Upper lobe of left lung (tissue), 4 donors: Measurements from ENCODE around the gene ARMH4.

Source experiments
- CTCF ChIP-seq, 6 experiments: fragments of 450-650 bp in 4 of 6; fragments of 200-600 bp in 2 of 6; sonication (generic) in 2 of 6; IDR thresholded peaks; one replicate each; pipeline ENCODE4 v1.5.1; 2016 to 2019; ENCODE audit warnings: antibody characterized with exemption in 6 of 6
- POLR2AphosphoS5 ChIP-seq, 2 donors: sonication (generic); formaldehyde crosslinking; IDR thresholded peaks; one replicate each; pipeline ENCODE4 v1.5.1; 2017; ENCODE audit warnings: antibody characterized with exemption in 2 of 2

- TF ChIP-seq CTCF (IDR thresholded peaks at IDR 0.05) = peak; percentile 28 to 73 (median 50)
- TF ChIP-seq POLR2AphosphoS5 (IDR thresholded peaks at IDR 0.05) = no peak
These were observed 79.5 kb downstream of the ARMH4 start for GRCh38 chr14:58072288-58073071.
